Measurements from ENCODE around the gene GRK3.

DNA sequence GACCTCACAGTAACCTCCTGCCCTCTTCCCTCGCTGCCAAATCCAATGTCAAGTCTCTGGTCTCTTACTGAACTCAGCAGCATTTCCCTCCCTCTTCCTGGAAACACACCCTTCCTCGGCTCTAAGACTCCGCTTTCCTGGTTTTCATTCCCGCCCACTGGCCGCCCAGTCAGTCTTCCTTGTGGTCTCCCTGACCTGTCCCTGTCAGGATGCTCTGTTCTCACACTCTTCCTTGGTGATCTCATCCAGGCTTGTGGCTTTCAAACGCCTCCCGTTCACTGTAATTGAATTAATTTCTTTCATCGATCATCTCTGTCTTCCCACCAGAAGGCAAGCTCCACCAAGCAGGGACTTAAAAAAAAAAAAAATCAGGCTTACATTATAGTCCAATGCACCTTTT is 211.1 kb downstream of the GRK3 start:
- TF ChIP-seq, protein P1, sequence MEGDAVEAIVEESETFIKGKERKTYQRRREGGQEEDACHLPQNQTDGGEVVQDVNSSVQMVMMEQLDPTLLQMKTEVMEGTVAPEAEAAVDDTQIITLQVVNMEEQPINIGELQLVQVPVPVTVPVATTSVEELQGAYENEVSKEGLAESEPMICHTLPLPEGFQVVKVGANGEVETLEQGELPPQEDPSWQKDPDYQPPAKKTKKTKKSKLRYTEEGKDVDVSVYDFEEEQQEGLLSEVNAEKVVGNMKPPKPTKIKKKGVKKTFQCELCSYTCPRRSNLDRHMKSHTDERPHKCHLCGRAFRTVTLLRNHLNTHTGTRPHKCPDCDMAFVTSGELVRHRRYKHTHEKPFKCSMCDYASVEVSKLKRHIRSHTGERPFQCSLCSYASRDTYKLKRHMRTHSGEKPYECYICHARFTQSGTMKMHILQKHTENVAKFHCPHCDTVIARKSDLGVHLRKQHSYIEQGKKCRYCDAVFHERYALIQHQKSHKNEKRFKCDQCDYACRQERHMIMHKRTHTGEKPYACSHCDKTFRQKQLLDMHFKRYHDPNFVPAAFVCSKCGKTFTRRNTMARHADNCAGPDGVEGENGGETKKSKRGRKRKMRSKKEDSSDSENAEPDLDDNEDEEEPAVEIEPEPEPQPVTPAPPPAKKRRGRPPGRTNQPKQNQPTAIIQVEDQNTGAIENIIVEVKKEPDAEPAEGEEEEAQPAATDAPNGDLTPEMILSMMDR (IDR thresholded peaks at IDR 0.05; ENCODE audit: low read depth, low read length, poor library complexity, severe bottlenecking), result no peak
- TF ChIP-seq EZH2phosphoT487 (IDR thresholded peaks at IDR 0.05; ENCODE audit: borderline replicate concordance, low read length), result no peak

All from DOHH2 (cell line).